ENCODE measurements around the gene ZNF831.

ZNF831 gene

DNA sequence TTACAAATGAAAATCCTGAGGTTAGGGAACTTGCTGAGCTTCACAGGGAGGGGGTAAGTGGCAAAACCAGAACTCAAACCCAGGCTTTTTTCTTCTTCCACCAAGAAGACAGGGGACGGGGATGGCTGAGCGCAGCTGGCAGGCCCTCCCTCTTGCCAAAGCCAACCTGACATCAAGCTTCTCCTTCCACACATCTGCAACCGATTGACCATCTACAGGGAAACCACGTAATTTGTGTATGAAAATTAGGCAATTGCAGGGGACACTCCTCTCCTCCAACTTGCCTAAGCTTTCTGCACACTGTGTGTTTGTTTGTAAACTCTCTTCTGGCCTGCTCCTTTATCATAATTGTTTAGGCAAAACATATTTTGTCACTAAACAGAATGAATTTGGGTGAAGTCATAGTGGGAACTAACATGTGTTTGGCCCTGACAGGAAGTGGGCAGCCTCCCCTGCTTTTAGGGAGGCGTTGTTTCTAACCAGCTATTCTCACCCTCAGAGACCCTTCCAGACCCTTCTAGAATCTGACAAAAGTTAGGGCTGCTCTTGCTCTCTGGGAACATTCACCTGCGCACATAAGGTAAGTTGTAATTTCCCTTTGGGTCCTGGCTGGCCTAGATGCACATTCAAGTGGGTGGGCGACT is 18.9 kb downstream of the ZNF831 start:
- DNase-seq (ENCODE audit: extremely low read depth, low read depth) = no peak

DNA sequence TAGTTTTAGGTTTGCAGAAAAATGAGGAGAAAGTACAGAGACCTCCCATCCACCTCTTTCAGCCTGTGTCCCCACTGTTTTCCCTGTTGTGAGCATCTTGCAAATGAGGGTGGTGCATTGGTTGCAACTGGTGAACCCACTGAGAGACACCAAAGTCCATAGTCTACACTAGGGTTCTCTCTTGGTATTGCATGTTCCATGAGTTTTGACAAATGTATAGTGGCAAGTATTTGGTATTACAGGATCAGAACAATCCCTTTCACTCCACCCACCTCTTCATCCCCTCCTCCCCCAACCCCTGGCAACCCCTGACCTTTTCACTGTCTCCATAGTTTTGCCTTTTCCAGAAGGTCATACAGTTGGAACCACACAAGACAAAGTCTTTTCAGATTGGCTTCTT is 20.1 kb downstream of the ZNF831 start:
- no peak for DNase-seq (ENCODE audit: extremely low read depth, low read depth)
- TF ChIP-seq, protein P1, sequence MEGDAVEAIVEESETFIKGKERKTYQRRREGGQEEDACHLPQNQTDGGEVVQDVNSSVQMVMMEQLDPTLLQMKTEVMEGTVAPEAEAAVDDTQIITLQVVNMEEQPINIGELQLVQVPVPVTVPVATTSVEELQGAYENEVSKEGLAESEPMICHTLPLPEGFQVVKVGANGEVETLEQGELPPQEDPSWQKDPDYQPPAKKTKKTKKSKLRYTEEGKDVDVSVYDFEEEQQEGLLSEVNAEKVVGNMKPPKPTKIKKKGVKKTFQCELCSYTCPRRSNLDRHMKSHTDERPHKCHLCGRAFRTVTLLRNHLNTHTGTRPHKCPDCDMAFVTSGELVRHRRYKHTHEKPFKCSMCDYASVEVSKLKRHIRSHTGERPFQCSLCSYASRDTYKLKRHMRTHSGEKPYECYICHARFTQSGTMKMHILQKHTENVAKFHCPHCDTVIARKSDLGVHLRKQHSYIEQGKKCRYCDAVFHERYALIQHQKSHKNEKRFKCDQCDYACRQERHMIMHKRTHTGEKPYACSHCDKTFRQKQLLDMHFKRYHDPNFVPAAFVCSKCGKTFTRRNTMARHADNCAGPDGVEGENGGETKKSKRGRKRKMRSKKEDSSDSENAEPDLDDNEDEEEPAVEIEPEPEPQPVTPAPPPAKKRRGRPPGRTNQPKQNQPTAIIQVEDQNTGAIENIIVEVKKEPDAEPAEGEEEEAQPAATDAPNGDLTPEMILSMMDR (IDR thresholded peaks at IDR 0.05; ENCODE audit: low read depth, low read length) = no peak

More for the DNA sequence above, 18.9 kb downstream of the ZNF831 start:
- TF ChIP-seq, protein P1 (IDR thresholded peaks at IDR 0.05; ENCODE audit: low read depth, low read length) = no peak

DNA sequence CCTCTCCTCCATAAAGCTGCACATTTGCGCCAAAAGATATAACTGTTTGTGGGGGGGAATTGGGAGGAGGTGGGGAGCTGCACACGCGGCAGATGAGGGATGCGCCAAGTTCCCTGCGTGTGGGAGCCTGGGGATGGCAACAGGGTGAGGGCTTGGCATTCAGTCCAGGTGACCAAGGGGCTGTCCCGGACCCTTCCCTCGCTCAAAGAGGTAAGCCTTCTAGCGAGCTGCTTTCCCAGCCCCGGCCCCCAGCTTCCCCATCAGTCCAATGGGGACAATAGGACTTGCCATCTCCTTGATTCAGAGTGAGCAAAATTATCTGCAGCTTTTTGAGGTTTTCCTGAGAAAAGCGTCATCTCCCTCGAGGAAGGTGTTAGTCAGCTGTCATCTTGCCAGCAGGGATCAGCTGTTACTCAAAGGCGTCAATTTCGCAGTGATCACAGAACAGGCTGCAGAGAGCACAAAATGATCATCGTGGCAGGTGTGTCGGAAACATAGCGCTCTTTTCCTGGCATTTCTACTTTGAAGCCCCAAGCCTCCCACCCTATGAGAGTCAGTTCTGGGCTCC is 21.3 kb downstream of the ZNF831 start:
- no peak for DNase-seq (ENCODE audit: extremely low read depth, low read depth)
- TF ChIP-seq, protein P1 (IDR thresholded peaks at IDR 0.05; ENCODE audit: low read depth, low read length) = no peak

DNA sequence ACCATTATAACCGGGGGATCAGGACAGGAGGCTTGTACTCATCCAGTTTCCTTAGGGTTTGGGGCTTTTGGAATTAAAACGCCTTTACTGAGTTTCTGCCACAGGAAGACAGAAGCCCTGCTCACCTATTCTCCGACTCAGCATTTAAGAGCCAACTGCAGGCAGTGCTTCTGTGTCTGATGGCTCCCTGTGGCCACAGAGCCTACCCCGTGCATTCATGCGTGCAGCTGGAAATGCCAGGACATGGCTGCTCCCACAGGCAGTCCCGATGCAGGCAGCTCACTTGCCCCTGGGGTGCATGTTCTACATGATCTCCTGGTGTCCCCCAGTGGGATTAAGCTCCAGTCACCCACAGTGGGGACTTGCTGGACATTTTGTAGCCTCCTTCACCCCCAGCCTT is 22.2 kb downstream of the ZNF831 start:
- TF ChIP-seq, protein P1 (IDR thresholded peaks at IDR 0.05; ENCODE audit: low read depth, low read length) = no peak
- no peak for DNase-seq (ENCODE audit: extremely low read depth, low read depth)

DNA sequence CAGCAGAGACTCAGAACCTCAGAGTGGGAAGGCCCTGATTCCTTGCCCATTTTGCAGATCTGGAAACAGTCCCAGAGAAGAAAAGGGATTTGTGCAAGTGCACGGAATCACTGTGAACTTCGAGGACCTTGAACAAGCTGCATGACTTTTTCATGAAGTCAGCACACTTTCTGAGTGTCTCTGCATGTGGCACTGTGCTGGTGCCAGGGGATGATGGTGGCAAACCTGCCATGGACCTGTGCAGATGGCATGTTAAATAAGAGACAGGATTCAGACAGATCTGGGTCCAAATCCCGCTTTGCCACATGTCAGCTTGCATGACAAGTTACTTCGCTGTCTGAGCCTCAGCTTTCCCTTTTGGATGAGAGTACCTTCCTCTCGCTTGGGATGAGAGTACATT is 26.8 kb downstream of the ZNF831 start:
- TF ChIP-seq, protein P1 (IDR thresholded peaks at IDR 0.05; ENCODE audit: low read depth, low read length) = no peak
- DNase-seq (ENCODE audit: extremely low read depth, low read depth) = no peak

DNA sequence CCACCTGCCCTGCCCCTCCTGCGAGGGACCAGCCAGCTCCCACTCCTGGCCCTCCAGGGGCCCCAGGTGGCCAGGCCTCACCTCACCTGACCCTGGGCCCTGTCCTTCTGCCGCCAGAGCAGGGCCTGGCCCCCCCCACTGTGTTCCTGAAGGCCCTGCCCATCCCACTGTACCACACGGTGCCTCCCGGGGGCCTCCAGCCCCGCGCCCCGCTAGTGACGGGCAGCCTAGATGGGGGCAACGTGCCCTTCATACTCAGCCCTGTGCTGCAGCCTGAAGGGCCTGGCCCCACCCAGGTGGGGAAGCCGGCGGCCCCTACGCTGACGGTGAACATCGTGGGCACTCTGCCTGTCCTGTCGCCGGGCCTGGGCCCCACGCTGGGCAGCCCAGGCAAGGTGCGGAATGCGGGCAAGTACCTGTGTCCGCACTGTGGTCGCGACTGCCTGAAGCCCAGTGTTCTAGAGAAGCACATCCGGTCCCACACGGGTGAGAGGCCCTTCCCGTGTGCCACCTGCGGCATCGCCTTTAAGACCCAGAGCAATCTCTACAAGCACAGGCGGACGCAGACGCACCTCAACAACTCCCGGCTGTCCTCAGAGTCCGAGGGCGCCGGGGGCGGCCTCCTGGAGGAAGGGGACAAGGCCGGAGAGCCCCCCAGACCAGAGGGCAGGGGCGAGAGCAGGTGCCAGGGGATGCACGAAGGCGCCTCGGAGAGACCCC is 27.6 kb downstream of the ZNF831 start:
- DNase-seq (ENCODE audit: extremely low read depth, low read depth) = no peak
- TF ChIP-seq, protein P1 (IDR thresholded peaks at IDR 0.05; ENCODE audit: low read depth, low read length) = no peak

Measured in AG09319 (cell line).